ENCODE results near the gene HSPA14.

DNA sequence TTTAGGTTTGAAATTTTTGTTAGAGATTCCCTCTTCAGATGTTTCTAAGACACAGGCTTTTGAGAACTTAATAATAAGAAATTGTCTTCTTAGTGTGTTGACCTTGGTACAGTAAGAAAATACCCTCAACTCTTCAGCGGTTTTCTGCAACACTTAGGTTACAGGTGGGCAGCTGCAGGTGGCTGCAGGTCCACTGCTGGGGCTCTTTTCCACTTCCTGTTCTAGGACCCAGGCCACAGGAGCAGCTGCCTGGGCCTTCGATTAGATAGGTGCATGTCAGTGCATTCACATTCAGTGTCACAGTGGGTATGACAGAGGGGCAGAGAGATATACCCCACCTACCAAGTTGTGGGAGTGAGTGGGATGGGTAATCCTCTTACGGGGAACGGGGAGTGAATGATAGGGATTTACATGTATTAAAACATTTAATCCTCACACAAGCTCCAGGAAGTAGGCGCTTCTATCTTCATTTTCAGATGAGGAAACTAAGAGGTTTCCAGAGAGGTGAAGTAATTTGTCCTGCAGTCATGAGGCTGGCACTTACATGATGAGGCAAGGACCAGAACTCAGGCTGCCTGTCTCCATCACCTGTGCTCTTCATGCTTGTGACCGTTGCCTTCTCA lies 20.3 kb downstream of the HSPA14 start:
- TF ChIP-seq, protein P1, sequence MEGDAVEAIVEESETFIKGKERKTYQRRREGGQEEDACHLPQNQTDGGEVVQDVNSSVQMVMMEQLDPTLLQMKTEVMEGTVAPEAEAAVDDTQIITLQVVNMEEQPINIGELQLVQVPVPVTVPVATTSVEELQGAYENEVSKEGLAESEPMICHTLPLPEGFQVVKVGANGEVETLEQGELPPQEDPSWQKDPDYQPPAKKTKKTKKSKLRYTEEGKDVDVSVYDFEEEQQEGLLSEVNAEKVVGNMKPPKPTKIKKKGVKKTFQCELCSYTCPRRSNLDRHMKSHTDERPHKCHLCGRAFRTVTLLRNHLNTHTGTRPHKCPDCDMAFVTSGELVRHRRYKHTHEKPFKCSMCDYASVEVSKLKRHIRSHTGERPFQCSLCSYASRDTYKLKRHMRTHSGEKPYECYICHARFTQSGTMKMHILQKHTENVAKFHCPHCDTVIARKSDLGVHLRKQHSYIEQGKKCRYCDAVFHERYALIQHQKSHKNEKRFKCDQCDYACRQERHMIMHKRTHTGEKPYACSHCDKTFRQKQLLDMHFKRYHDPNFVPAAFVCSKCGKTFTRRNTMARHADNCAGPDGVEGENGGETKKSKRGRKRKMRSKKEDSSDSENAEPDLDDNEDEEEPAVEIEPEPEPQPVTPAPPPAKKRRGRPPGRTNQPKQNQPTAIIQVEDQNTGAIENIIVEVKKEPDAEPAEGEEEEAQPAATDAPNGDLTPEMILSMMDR (conservative IDR thresholded peaks at IDR 0.05; ENCODE audit: low read depth, low read length) = no peak
- TF ChIP-seq POLR2A (IDR thresholded peaks at IDR 0.05; ENCODE audit: low read depth, low read length) = no peak
- TF ChIP-seq, protein P2, sequence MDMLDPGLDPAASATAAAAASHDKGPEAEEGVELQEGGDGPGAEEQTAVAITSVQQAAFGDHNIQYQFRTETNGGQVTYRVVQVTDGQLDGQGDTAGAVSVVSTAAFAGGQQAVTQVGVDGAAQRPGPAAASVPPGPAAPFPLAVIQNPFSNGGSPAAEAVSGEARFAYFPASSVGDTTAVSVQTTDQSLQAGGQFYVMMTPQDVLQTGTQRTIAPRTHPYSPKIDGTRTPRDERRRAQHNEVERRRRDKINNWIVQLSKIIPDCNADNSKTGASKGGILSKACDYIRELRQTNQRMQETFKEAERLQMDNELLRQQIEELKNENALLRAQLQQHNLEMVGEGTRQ (IDR thresholded peaks at IDR 0.05; ENCODE audit: low read depth, low read length) = no peak
- no peak for TF ChIP-seq CEBPB (IDR thresholded peaks at IDR 0.05; ENCODE audit: low read depth, low read length)
- no peak for TF ChIP-seq RAD21 (IDR thresholded peaks at IDR 0.05; ENCODE audit: low read length)
- TF ChIP-seq BHLHE40 (IDR thresholded peaks at IDR 0.05; ENCODE audit: low read depth, low read length) = no peak
- TF ChIP-seq RFX5 (IDR thresholded peaks at IDR 0.05; ENCODE audit: low read depth, low read length) = no peak
